ENCODE measurements around the gene PEX6. TPM values are rescaled to one million over a fixed set of nuclear protein-coding genes. Genes with fewer than 3 reads are reported as not detected.

The PEX6 gene
- total and polyA plus RNA-seq, 2 of the 13 experiments (the other 11 are each of a cell fraction or from before 2014, with no cell fraction given), result 5.1 to 6.7 TPM

DNA sequence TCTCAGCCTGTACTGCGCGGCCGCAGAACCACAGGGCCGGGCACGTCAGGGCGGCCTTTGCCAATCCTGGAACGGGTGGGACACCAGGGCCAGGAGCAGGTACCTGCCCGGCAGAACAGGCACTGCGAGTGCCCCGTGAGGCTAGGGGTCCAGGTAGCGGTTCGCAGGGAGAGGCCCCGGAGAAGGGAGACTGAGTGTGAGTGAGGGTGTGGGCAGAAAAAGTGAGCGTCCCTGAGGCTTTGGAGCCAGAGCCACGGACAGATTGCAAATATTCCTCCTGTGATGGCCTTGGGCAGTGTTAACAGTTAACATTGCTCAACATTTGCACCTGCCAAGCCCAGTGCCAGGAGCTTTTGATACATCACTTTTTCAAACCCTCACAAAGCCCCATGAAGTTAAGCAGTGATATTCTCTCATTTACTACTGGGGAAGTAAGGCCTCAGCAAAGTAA, 17.9 kb downstream of the PEX6 start (continued):
- TF ChIP-seq ZNF678 (CRISPR knock-in tag; IDR thresholded peaks at IDR 0.05) (no peak), ZNF7 (CRISPR knock-in tag; IDR thresholded peaks at IDR 0.05) (no peak), TOPORS (CRISPR knock-in tag; IDR thresholded peaks at IDR 0.05) (0 out of 2 replicates have a peak, but pooled peaks have one; percentile 20), USF2 (IDR thresholded peaks at IDR 0.05; ENCODE audit: low read depth, low read length) (no peak), USF2 (CRISPR knock-in tag; IDR thresholded peaks at IDR 0.05; ENCODE audit: borderline replicate concordance) (no peak), ZNF431 (CRISPR knock-in tag; IDR thresholded peaks at IDR 0.05; ENCODE audit: borderline replicate concordance, low read depth) (no peak; the same call in 1 of the 2 replicates), MTA3 (CRISPR knock-in tag; IDR thresholded peaks at IDR 0.05) (no peak), SOX6 (IDR thresholded peaks at IDR 0.05) (no peak), SOX6 (CRISPR knock-in tag; IDR thresholded peaks at IDR 0.05) (no peak), ZSCAN21 (CRISPR knock-in tag; IDR thresholded peaks at IDR 0.05; ENCODE audit: borderline replicate concordance) (no peak), ZNF350 (CRISPR knock-in tag; IDR thresholded peaks at IDR 0.05; ENCODE audit: borderline replicate concordance, low read depth) (no peak), EHMT2 (IDR thresholded peaks at IDR 0.05; ENCODE audit: borderline replicate concordance, low read depth, low read length) (no peak), DR1 (CRISPR knock-in tag; IDR thresholded peaks at IDR 0.05) (no peak), ZNF329 (CRISPR knock-in tag; IDR thresholded peaks at IDR 0.05; ENCODE audit: low read depth) (no peak), ZNF879 (CRISPR knock-in tag; IDR thresholded peaks at IDR 0.05) (no peak), ZGPAT (CRISPR knock-in tag; IDR thresholded peaks at IDR 0.05) (peak; percentile 6; the same call in 1 of the 2 replicates), KMT2B (CRISPR knock-in tag; IDR thresholded peaks at IDR 0.05) (no peak), ZZZ3 (CRISPR knock-in tag; IDR thresholded peaks at IDR 0.05; ENCODE audit: borderline replicate concordance) (no peak), ARID5B (CRISPR knock-in tag; IDR thresholded peaks at IDR 0.05) (peak; percentile 58), CTCF (CRISPR knock-in tag; IDR thresholded peaks at IDR 0.05) (no peak), SMAD9 (CRISPR knock-in tag; IDR thresholded peaks at IDR 0.05) (no peak), HNRNPK (IDR thresholded peaks at IDR 0.05; ENCODE audit: low read depth, low read length, poor library complexity, severe bottlenecking) (no peak), NCOR1 (IDR thresholded peaks at IDR 0.05; ENCODE audit: borderline replicate concordance, low read length) (no peak)

All from HepG2 (cell line).